AG10803 (cell line): ENCODE data around the gene ADAMTS6.

ENCODE experiments used
- DNase-seq: peaks from one replicate; pipeline ENCODE4 v3.0.0; 2010; ENCODE audit warnings: low read depth
- H3K4me3 ChIP-seq: 2 replicates; pipeline ENCODE4 v1.5.1; 2011; ENCODE audit warnings: mild to moderate bottlenecking, low read length, control low read depth
- CTCF ChIP-seq: conservative IDR thresholded peaks from 2 replicates; pipeline ENCODE4 v1.5.1; 2011; ENCODE audit warnings: mild to moderate bottlenecking, low read length, control low read depth, inconsistent platforms

The ADAMTS6 gene

GRCh38 chr5:65247594-65247993 is 234.1 kb downstream of the ADAMTS6 start:
- DNase-seq: no peak
- TF ChIP-seq CTCF: no peak

GRCh38 chr5:65246741-65247140 is 235.0 kb downstream of the ADAMTS6 start:
- TF ChIP-seq CTCF: no peak

More at GRCh38 chr5:65247594-65247993, 234.1 kb downstream of the ADAMTS6 start:
- no peak overlapping the region for H3K4me3 ChIP-seq

GRCh38 chr5:65244031-65244430 is 237.7 kb downstream of the ADAMTS6 start:
- no peak for TF ChIP-seq CTCF
- no peak for DNase-seq
- no peak overlapping the region for H3K4me3 ChIP-seq

More at GRCh38 chr5:65246741-65247140, 235.0 kb downstream of the ADAMTS6 start:
- no peak for DNase-seq
- no peak overlapping the region for H3K4me3 ChIP-seq

GRCh38 chr5:65243161-65243560 is 238.6 kb downstream of the ADAMTS6 start:
- TF ChIP-seq CTCF: no peak
- no peak overlapping the region for H3K4me3 ChIP-seq
- DNase-seq: no peak

GRCh38 chr5:65229841-65230240 is 251.9 kb downstream of the ADAMTS6 start:
- no peak overlapping the region for H3K4me3 ChIP-seq
- DNase-seq: no peak
- TF ChIP-seq CTCF: no peak

- DNase-seq: no peak
- H3K4me3 ChIP-seq: no peak overlapping the region
- TF ChIP-seq CTCF: peak; percentile 44
These were observed 267.7 kb downstream of the ADAMTS6 start for GRCh38 chr5:65213921-65214525.

GRCh38 chr5:65209341-65209740 is 272.4 kb downstream of the ADAMTS6 start:
- DNase-seq: peak; percentile 88
- TF ChIP-seq CTCF: no peak
- no peak overlapping the region for H3K4me3 ChIP-seq
